Measurements from ENCODE around the gene PSMC4. TPM values are rescaled to one million over a fixed set of nuclear protein-coding genes. Genes with fewer than 3 reads are reported as not detected.

Gene PSMC4
- total RNA-seq, 4 donors from 2014 or later, result 165 to 238 (median 219) TPM

GRCh38 chr19:39974377-39975155 lies 3.6 kb downstream of the PSMC4 start:
- Histone ChIP-seq H3K9me3 (no peaks in the 10 kb centered on the region), H3K27ac (no peak overlapping the region), H3K36me3 (peaks cover 0 to 70% of the 10 kb centered on the region in 2 donors), H3K4me1 (peaks cover 16 to 20% of the 10 kb centered on the region in 2 donors), H3K27me3 (no peaks in the 10 kb centered on the region), H3K4me3 (no peak overlapping the region)
- in situ Hi-C loops (cut with MboI; ENCODE audit: low sequenced_read_pairs in 4 of 4) (loop anchor here in 3 of 4 donors (5.0 to 25.0 kb wide), 5 partner anchors 130 to 238 kb away; partner anchors contain the start of genes FBL (in 1 of the 3), LEUTX (in 1 of the 3) and TTC9B (in 1 of the 3)), intact Hi-C loops (cut with DNase I; ENCODE audit: low total_unique reads) (loop anchor here (5.0 kb wide), 2 partner anchors 297 to 437 kb away; no protein-coding TSS in a partner anchor)
- TF ChIP-seq POLR2A (IDR thresholded peaks at IDR 0.05) (no peak), CTCF (IDR thresholded peaks at IDR 0.05 in 4 of 5, conservative IDR thresholded peaks at IDR 0.05 in 1 of 5) (no peak)
- DNase-seq (no peak), ATAC-seq (no peak)

GRCh38 chr19:39982883-39983282 lies 11.9 kb downstream of the PSMC4 start:
- Histone ChIP-seq H3K27me3 (no peaks in the 10 kb centered on the region), H3K27ac (no peak overlapping the region), H3K9me3 (peaks cover 0 to 3% (median 3%) of the 10 kb centered on the region in 3 donors), H3K36me3 (peaks cover 0 to 61% of the 10 kb centered on the region in 2 donors), H3K4me3 (no peak overlapping the region), H3K4me1 (no peaks in the 10 kb centered on the region)
- TF ChIP-seq POLR2A (IDR thresholded peaks at IDR 0.05) (no peak), CTCF (IDR thresholded peaks at IDR 0.05 in 4 of 5, conservative IDR thresholded peaks at IDR 0.05 in 1 of 5) (no peak)
- intact Hi-C loops (cut with DNase I; ENCODE audit: low total_unique reads) (no loop called here), in situ Hi-C loops (cut with MboI; ENCODE audit: low sequenced_read_pairs in 4 of 4) (loop anchor here in 1 of 4 donors (25.0 kb wide), 1 partner anchor 229 kb away; the partner anchor contains the start of gene TTC9B)
- ATAC-seq, result no peak
- DNase-seq, result no peak

- no peak overlapping the region for H3K27ac ChIP-seq
These were observed 12.8 kb downstream of the PSMC4 start for GRCh38 chr19:39983695-39984300.

GRCh38 chr19:39986643-39987042 lies 15.7 kb downstream of the PSMC4 start:
- Histone ChIP-seq H3K27ac (no peak overlapping the region), H3K9me3 (peaks cover 0 to 3% (median 3%) of the 10 kb centered on the region in 3 donors)

More at GRCh38 chr19:39983695-39984300, 12.8 kb downstream of the PSMC4 start:
- Histone ChIP-seq H3K9me3 (peaks cover 0 to 3% (median 3%) of the 10 kb centered on the region in 3 donors), H3K27me3 (no peaks in the 10 kb centered on the region), H3K36me3 (peaks cover 0 to 54% of the 10 kb centered on the region in 2 donors), H3K4me1 (no peaks in the 10 kb centered on the region), H3K4me3 (no peak overlapping the region)
- TF ChIP-seq CTCF (IDR thresholded peaks at IDR 0.05 in 4 of 5, conservative IDR thresholded peaks at IDR 0.05 in 1 of 5) (no peak), POLR2A (IDR thresholded peaks at IDR 0.05) (no peak)
- ATAC-seq (no peak), DNase-seq (no peak)
- intact Hi-C loops (cut with DNase I; ENCODE audit: low total_unique reads) (no loop called here), in situ Hi-C loops (cut with MboI; ENCODE audit: low sequenced_read_pairs in 4 of 4) (loop anchor here in 1 of 4 donors (25.0 kb wide), 1 partner anchor 229 kb away; the partner anchor contains the start of gene TTC9B)

More at GRCh38 chr19:39986643-39987042, 15.7 kb downstream of the PSMC4 start:
- Histone ChIP-seq H3K27me3 (no peaks in the 10 kb centered on the region), H3K4me3 (no peak overlapping the region), H3K36me3 (peaks cover 0 to 26% of the 10 kb centered on the region in 2 donors), H3K4me1 (no peaks in the 10 kb centered on the region)
- no peak for DNase-seq
- TF ChIP-seq CTCF (IDR thresholded peaks at IDR 0.05 in 4 of 5, conservative IDR thresholded peaks at IDR 0.05 in 1 of 5) (no peak), POLR2A (IDR thresholded peaks at IDR 0.05) (no peak)
- no peak for ATAC-seq
- intact Hi-C loops (cut with DNase I; ENCODE audit: low total_unique reads) (no loop called here), in situ Hi-C loops (cut with MboI; ENCODE audit: low sequenced_read_pairs in 4 of 4) (loop anchor here in 1 of 4 donors (25.0 kb wide), 1 partner anchor 226 kb away; the partner anchor contains the start of gene TTC9B)

Measured in gastrocnemius medialis (tissue), 4 donors.